HepG2 (cell line): ENCODE results near the gene RELL2. TPM values are rescaled to one million over a fixed set of nuclear protein-coding genes. Genes with fewer than 3 reads are reported as not detected.
A peak's percentile ranks its signal among the peaks of the same experiment; 100 is the strongest.

Experiments used
- ATAC-seq: fragments of 200-7000 bp; cut with Tn5 transposase; 3 replicates; pipeline ENCODE4 v1.9.1; 2020; ENCODE audit warnings: mild to moderate bottlenecking, moderate library complexity
- BruUV-seq: library from RNA; stranded (reverse); fragments of 400-500 nt; replicated peaks from 2 replicates; lab custom pipeline; 2021; lab: Mats Ljungman, UMichigan
- CTCF ChIA-PET: fragments of 300-600 bp; formaldehyde crosslinking; extraction: SDS; loops from one replicate; lab custom pipeline; 2021; ENCODE audit warnings: low total read pairs, inconsistent platforms, low intra/inter-chr PET ratio; lab: Yijun Ruan, JAX
- POLR2A ChIA-PET: fragments of 350-600 bp; sonication (Branson Sonifier 250); formaldehyde crosslinking; loops from one replicate; lab custom pipeline; 2020; ENCODE audit warnings: antibody characterized with exemption, inconsistent platforms; lab: Yijun Ruan, JAX
- DNase-seq: peaks from one replicate; pipeline ENCODE4 v3.0.0-alpha.2; 2015; ENCODE audit warnings: low spot score
- FAIRE-seq: peaks from 3 replicates; lab custom pipeline; 2011; peaks lifted over from hg19 to GRCh38; lab: Jason Lieb, UNC
- H2AFZ ChIP-seq: one replicate; pipeline ENCODE4 v1.6.1; 2011; ENCODE audit warnings: low read length, inconsistent platforms
- H3K27ac ChIP-seq: fragments of 300-600 bp; 3 replicates; pipeline ENCODE4 v1.8.0; 2011; ENCODE audit warnings: mixed run types, mild to moderate bottlenecking, mixed read lengths, low read length, inconsistent platforms; ENCODE audit not compliant: insufficient read depth; ENCODE audit errors: extremely low read length
- H3K27me3 ChIP-seq, 2 experiments: fragments of 200-600 bp in 1 of 2; 2 replicates in 1 of 2; 3 replicates in 1 of 2; pipeline versions ENCODE4 v1.6.0 to v1.8.0; 2011; ENCODE audit warnings: low read length in 2 of 2, mild to moderate bottlenecking in 2 of 2, moderate library complexity in 2 of 2, inconsistent platforms in 1 of 2; ENCODE audit not compliant: insufficient read depth in 2 of 2, control insufficient read depth in 1 of 2
- H3K36me3 ChIP-seq, 2 experiments: fragments of 200-600 bp in 1 of 2; replicated peaks in 1 of 2; 2 replicates in 1 of 2; 3 replicates in 1 of 2; pipeline versions ENCODE4 v1.5.1 to v1.8.0; 2011; ENCODE audit warnings: low read length in 2 of 2, inconsistent platforms in 1 of 2; ENCODE audit not compliant: insufficient read depth in 2 of 2, control insufficient read depth in 1 of 2
- H3K4me1 ChIP-seq: 2 replicates; pipeline ENCODE4 v1.5.1; 2012; ENCODE audit warnings: low read length, inconsistent platforms; ENCODE audit not compliant: insufficient read depth
- H3K4me2 ChIP-seq: 2 replicates; pipeline ENCODE4 v1.6.0; 2011; ENCODE audit warnings: low read depth, low read length, inconsistent platforms
- H3K4me3 ChIP-seq, 3 experiments: fragments of 200-600 bp in 1 of 3; sonication (generic), shearing (Covaris generic) in 1 of 3; replicated peaks in 1 of 3; 2 replicates each; pipeline ENCODE4 v1.5.1; 2011 to 2016; ENCODE audit warnings: low read length in 3 of 3, inconsistent platforms in 2 of 3, low read depth in 2 of 3, mild to moderate bottlenecking in 2 of 3, control low read depth in 1 of 3, mixed read lengths in 1 of 3; ENCODE audit not compliant: insufficient read depth in 1 of 3
- H3K79me2 ChIP-seq: one replicate; pipeline ENCODE4 v1.6.1; 2011; ENCODE audit warnings: low read length, inconsistent platforms; ENCODE audit not compliant: insufficient read depth
- H3K9ac ChIP-seq: 2 replicates; pipeline ENCODE4 v1.6.0; 2011; ENCODE audit warnings: mild to moderate bottlenecking, low read depth, low read length, inconsistent platforms; ENCODE audit not compliant: insufficient read depth
- H3K9me3 ChIP-seq: 2 replicates; pipeline ENCODE4 v1.5.1; 2012; ENCODE audit warnings: mild to moderate bottlenecking, low read length
- H4K20me1 ChIP-seq: 2 replicates; pipeline ENCODE4 v1.6.0; 2011; ENCODE audit warnings: inconsistent platforms, mild to moderate bottlenecking, low read length, moderate library complexity; ENCODE audit not compliant: insufficient read depth
- NCOR1 ChIP-seq: fragments of 200-600 bp; sonication (generic); IDR thresholded peaks from 2 replicates; pipeline ENCODE4 v1.7.0; 2017; ENCODE audit warnings: antibody characterized with exemption, low read length, borderline replicate concordance
- SMYD3 ChIP-seq: sonication (generic); formaldehyde crosslinking; IDR thresholded peaks from 2 replicates; pipeline ENCODE4 v1.8.1; 2023; ENCODE audit warnings: mild to moderate bottlenecking, missing genetic modification reagents
- ZNF280D ChIP-seq: sonication (generic); formaldehyde crosslinking; IDR thresholded peaks from 2 replicates; pipeline ENCODE4 v1.5.1; 2020; ENCODE audit warnings: mild to moderate bottlenecking, missing genetic modification reagents
- ZNF552 ChIP-seq: sonication (generic); formaldehyde crosslinking; IDR thresholded peaks from 2 replicates; pipeline ENCODE4 v1.9.0; 2022; ENCODE audit warnings: missing genetic modification reagents, mild to moderate bottlenecking, borderline replicate concordance
- ZNF577 ChIP-seq: sonication (generic); formaldehyde crosslinking; IDR thresholded peaks from 2 replicates; pipeline ENCODE4 v1.4.0; 2020; ENCODE audit warnings: mild to moderate bottlenecking, low read depth, missing genetic modification reagents, borderline replicate concordance
- WGBS: methylation state at CpG from one replicate; pipeline ENCODE4 v1.1.6; 2017; ENCODE audit warnings: low lambda C conversion rate; 5-methylcytosine and 5-hydroxymethylcytosine counted together
- in situ Hi-C: cut with HindIII; loops from 2 replicates; pipeline ENCODE4 v1.10.0; 2017; ENCODE audit warnings: low pct_unique_long_range_greater_than_20kb; ENCODE audit not compliant: extremely low pct_ligation_motif_present
- intact Hi-C: fragments of 100-400 bp; cut with micrococcal nuclease; formaldehyde crosslinking; loops from one replicate; pipeline ENCODE4 v1.10.0; 2022; ENCODE audit not compliant: unreplicated experiment
- polyA plus RNA-seq, 8 experiments: library from polyadenylated mRNA; depleted of rRNA in 3 of 8; stranded (reverse) in 7 of 8; unstranded in 1 of 8; fragments of >200 nt; fragmentation: Illumina TruSeq in 4 of 8; extraction: Trizol in 4 of 8; gene quantifications; 2 replicates each; pipeline versions ENCODE4 v1.2.1 to v1.2.3, GENCODE V29; 2011 to 2016; ENCODE audit warnings: low read depth in 4 of 8, missing spikeins in 1 of 8, mixed read lengths in 1 of 8; ENCODE audit not compliant: insufficient read depth in 1 of 8
- total RNA-seq, 5 experiments: library from RNA; depleted of rRNA; stranded (reverse); fragments of >200 nt; fragmentation: Illumina TruSeq; extraction: Trizol; gene quantifications; 2 replicates each; pipeline ENCODE4 v1.2.3, GENCODE V29; 2016; ENCODE audit warnings: low read depth in 1 of 5

The RELL2 gene
- total and polyA plus RNA-seq, 2 of the 13 experiments (the other 11 are each of a cell fraction or from before 2014, with no cell fraction given): 6.4 to 8.3 TPM

GRCh38 chr5:141609044-141609443 is 27.8 kb upstream of the RELL2 start:
- Histone ChIP-seq H3K4me1 (peaks cover 91% of the 10 kb centered on the region), H3K9ac (peak overlapping the region; percentile 51), H2AFZ (no peak overlapping the region), H3K4me3 (peak overlapping the region; percentile 24 to 49 (median 43); a peak in 5 of 6 replicates), H3K36me3 (no peaks in the 10 kb centered on the region), H4K20me1 (no peaks in the 10 kb centered on the region; the same call in 1 of the 2 replicates), H3K79me2 (peaks cover 91% of the 10 kb centered on the region), H3K4me2 (peak overlapping the region; percentile 81)
- CTCF ChIA-PET: interaction anchor here (0.9 kb wide), 1 partner anchor 17 kb away, joined by 4 read pairs; no protein-coding TSS in a partner anchor
- WGBS: 10% methylated on average over 3 of the region's 3 CpGs
- in situ Hi-C loops: no loop called here
- BruUV-seq: no TSS peak
- FAIRE-seq: no peak
- intact Hi-C loops: no loop called here
- TF ChIP-seq ZNF577 (CRISPR knock-in tag): no peak
- 0 out of 2 replicates have a peak, but pooled peaks have one; percentile 0 for TF ChIP-seq ZNF280D (CRISPR knock-in tag)
- TF ChIP-seq NCOR1: 0 out of 2 replicates have a peak, but pooled peaks have one; percentile 10
- TF ChIP-seq SMYD3 (CRISPR knock-in tag): peak; percentile 20; the same call in 1 of the 2 replicates
- TF ChIP-seq ZNF552: no peak
- TF ChIP-seq, all 625 proteins: peak for 3
- ATAC-seq (peak; percentile 23; the same call in 2 of the 3 replicates), DNase-seq (no peak)
- H3K9me3 ChIP-seq: no peaks in the 10 kb centered on the region
- POLR2A ChIA-PET: interaction anchor here (0.8 to 3.9 kb wide), 5 partner anchors 8 to 28 kb away, joined by 3 to 14 read pairs (median 5); partner anchors contain the start of genes DIAPH1, HDAC3 and RELL2
- no peaks in the 10 kb centered on the region for H3K27me3 ChIP-seq
- H3K27ac ChIP-seq: peak overlapping the region; percentile 78
